Embryonic facial prominence (tissue), 1 donor: ENCODE results near the gene RGS7BP.
"Not testable (repeated sequence)": the region's sequence is repeated elsewhere in the genome, so short reads cannot be mapped to it uniquely, and the experiment has no call there.

ENCODE experiments used
- DNase-seq: peaks from one replicate; pipeline ENCODE4 v3.0.0-alpha.2; 2016; ENCODE audit errors: extremely low spot score

The RGS7BP gene

GRCh38 chr5:64558641-64559040 lies 52.8 kb downstream of the RGS7BP start:
- not testable (repeated sequence) for DNase-seq

GRCh38 chr5:64566310-64566916 lies 60.6 kb downstream of the RGS7BP start:
- DNase-seq = no peak

DNA sequence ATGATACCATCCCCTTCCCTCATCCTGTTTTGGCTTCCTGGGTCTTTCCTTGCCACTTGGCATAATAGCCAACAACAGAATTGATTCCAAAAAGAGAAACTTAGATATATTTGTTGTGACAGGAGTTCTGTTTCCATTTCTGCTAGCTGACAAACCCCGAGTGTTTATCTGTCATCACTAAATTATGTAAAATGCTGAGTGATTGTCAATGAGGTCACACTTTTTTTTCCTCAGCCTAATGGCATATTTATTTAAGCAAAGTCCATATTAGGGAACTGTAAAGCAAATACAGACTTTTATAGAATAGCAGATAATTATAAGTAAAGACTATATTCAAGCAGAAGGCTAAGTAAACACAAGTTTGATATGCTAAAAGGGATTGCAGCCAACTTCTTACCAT lies 64.0 kb downstream of the RGS7BP start:
- DNase-seq = no peak

DNA sequence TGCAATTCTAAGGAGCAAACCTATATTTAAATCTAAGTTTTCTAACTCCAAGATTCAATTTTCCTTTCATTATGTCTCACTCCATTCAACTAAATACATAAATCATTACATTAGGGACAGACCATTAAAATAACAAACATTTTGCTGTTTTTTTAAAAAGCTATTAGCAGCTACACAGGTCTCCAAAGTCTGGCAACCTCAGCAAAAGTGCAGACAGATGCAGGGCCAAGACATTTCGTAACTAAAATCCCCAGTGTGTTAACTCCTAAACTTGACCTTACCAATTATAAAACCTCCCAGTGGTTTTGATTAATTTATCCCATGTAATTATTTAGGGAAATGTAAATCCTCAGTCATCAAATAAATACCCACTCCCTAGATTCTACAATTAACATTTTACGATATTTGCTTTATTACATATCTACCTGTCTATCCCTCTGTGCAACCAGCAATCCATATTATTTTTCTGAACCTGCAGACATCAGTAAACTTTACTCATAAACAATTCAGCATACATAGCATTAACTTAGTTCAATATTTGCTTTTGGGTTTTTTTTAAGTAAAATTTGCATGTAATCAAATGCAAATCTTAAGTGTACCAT lies 64.7 kb downstream of the RGS7BP start:
- no peak for DNase-seq

DNA sequence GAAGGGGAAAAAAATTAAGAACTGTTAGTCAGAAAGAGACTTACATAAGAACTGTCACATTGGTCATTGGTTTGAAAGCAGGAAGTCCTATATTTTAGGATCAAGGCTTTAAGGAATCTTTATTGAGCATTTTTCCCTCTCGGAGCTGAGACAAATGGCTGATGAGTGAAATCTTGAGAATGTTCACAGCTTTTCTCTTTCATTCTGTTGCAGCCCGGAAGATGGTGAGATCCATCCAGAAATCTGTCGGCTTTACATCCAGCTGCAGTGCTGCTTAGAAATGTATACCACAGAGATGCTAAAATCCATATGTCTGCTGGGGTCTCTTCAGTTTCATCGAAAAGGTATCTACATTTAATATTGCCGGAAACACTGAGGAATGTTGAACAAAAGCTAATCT lies 69.7 kb downstream of the RGS7BP start:
- no peak for DNase-seq

GRCh38 chr5:64576250-64576649 lies 70.4 kb downstream of the RGS7BP start:
- no peak for DNase-seq

GRCh38 chr5:64585646-64586045 lies 79.8 kb downstream of the RGS7BP start:
- no peak for DNase-seq

DNA sequence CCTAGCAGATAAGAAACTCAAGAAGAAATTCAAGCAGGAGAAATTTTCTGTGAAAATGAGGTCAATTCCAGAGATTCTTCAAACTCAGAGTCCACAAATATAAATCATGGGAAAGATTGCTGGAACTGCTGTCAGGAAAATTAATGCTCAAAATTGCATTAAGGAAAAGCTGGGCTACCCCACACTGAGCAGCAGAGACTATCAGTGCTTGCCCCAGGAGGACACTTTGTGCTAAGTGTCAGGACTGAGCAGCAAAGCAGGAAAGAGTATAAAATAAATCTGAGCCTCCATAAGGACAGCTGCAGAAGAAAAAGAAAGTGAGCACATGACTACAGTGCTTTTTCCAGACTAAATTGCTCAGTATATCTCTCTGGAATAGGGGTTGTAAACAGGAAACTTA lies 81.6 kb downstream of the RGS7BP start:
- no peak for DNase-seq

DNA sequence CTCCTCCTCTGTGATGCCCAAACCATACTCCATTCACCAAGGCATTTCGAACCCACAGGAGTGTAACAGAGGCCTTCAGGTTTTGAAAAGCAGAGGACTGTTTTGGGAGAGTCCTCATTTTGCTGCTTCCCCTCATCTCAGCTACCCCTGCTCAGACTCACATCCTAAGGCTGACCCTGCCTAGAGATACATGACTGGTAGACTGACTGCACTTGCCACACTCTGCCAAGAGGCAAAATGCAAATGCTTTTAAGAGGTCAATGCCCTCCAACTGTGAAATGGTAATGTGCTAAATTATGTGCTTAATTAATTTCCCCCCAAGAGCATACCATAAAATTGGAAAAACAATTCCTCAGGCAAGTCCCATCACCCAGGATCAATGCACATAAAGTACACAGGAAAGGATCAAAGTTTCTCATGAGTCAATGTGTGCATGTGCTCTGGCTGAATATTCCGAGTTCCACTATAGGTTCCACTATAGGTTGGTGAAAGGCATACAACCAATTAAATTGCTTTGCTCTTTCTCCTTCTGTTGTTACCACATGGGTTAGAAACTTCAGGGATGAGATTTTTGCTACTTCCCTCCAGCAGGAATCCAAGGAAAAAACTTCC lies 87.0 kb downstream of the RGS7BP start:
- no peak for DNase-seq

GRCh38 chr5:64594025-64594424 lies 88.2 kb downstream of the RGS7BP start:
- DNase-seq = no peak

- no peak for DNase-seq
Observed at GRCh38 chr5:64594601-64595000, 88.8 kb downstream of the RGS7BP start.

DNA sequence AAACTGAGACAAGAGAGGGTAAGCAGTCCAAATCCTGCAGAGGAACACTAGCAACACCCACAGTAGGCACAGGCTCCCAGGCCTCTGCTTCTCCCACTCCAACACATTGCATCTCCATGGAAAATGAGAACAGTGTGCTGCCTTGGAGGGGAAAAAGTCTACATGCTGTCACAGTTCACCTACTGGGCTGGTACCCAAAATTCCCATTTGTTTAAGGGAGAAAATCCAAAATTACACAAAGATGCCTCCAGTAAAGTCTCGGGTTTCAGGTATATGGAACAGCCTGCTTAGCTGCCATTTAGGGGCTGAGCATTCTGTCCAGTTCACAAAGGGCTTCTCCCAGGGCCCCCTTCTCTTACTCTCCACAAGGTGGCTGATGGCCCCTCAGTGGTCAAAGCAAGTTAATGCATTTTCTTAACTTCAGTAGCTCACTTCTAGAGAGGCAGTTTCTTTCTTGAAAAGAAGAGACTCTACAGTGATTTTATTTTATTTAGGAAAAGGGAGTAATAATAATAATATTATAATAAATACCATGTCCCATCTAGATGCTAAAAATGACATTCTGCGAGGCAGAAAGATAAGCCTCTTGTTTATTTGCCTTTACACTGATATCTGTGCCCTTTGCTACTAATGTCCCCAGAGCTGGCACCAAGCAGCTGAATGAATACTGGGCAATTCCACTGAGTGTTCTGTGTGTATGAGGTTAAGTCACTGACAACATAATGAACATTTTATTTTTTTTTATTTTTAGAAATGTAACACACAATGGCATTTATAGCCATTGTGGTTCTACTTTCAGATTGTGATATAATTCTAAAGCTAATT lies 89.4 kb downstream of the RGS7BP start:
- DNase-seq = no peak

- no peak for DNase-seq
Observed at GRCh38 chr5:64599226-64599625, 93.4 kb downstream of the RGS7BP start.

GRCh38 chr5:64603676-64604075 lies 97.9 kb downstream of the RGS7BP start:
- DNase-seq = no peak

GRCh38 chr5:64606926-64607325 lies 101.1 kb downstream of the RGS7BP start:
- DNase-seq = no peak

GRCh38 chr5:64612344-64612961 lies 106.6 kb downstream of the RGS7BP start:
- DNase-seq = peak; percentile 67

DNA sequence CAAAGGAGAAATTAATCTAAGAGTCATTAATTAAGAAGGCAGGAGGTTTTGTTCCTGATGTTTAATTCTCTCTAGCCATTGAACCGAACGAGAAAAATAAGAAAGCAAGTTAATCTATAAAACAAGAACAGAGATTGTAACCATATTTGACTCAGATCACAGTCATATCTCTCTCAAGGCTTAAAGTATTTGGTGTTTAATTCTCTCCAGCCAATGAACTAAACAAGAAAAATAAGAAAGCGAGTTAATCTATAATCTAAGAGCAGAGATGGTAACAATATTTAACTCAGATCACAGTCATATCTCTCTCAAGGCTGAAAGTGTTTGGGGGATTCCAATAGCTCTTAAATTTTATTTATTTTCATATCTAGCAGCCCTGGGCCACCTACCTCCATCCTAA lies 110.1 kb downstream of the RGS7BP start:
- DNase-seq = no peak

DNA sequence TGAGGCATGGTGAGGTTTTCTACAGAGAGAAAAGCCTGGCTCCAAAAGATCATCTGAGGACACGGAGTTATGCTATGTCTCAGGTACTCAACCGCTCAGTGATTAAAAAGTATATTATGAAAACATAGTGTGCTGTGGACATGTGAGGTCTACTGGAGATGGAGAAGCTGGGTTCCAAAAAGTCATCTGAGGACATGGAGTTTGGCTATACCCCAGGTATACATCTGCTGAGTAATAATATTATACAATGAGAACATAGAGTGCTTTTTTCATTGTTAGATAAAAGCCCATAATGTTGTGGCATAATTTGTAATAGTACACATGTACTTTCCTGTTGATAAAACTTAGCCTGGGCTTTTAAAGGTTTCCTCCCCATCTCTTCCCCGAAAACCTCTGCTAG lies 113.8 kb downstream of the RGS7BP start:
- no peak for DNase-seq

- no peak for DNase-seq
Observed at GRCh38 chr5:64622991-64623390, 117.2 kb downstream of the RGS7BP start.

GRCh38 chr5:64625678-64626077 lies 119.9 kb downstream of the RGS7BP start:
- no peak for DNase-seq

DNA sequence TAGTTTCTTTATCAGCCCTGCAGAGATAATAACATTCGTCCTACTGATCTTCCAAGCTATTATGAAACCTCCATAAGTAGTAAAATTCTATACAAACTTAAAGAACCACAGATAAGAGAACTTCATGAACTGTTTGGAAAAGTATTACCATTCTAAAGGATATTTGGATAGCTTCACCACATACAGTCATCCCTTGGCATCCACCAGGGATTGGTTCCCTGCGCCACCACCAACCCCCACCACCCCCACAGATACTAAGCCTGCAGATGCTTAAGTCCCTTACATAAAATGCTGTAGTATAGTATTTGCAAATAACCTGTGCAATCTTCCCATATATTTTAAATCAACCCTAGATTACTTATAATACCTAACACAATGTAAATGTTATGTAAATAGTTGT lies 123.1 kb downstream of the RGS7BP start:
- no peak for DNase-seq

DNA sequence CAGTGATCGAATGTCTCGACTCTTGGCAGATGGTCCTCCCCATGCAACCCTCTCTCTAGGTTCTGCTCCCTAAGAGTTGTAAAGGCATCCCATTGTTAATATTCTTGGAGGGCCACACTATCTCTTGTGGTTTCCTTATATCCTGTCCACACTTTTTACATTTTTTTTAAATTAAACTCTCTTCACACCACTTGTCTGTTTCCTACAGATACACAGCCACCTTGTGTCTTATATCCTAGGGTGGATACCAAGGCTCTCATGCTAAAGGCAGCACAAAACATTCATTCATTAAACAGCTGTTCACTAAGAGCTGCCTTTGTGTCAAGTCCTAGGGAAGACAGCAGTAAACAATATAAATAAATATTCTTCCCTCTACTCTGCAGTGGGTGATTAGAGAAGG lies 124.0 kb downstream of the RGS7BP start:
- no peak for DNase-seq
